HG02759 (cell line): Measurements from ENCODE around the gene SFRP2.
A peak's percentile ranks its signal among the peaks of the same experiment; 100 is the strongest.

Experiments
- ATAC-seq: cut with Tn5 transposase; IDR thresholded peaks from one replicate; pipeline ENCODE4 v1.9.1; 2021; ENCODE audit warnings: mild to moderate bottlenecking, moderate library complexity; ENCODE audit not compliant: unreplicated experiment

Gene SFRP2

DNA sequence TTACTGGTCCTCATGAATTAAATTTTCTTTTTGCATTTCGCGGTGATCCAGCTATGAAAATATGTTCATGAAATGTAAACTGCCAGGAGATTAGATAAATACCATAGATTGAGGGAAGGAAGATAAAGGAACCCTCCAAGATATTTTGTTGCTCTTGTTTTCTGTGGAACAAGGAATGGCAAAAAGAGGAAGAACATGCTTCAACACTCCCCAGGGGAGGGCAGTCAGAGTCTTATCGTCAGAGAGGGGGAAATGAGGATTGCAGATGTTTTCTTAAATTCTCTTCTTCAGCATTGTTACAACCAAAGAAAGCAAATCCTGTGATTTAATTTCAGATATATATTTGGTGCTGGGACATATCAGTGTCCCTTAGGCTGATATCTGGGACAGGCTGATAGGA, 9.5 kb upstream of the SFRP2 start:
- ATAC-seq: no peak

DNA sequence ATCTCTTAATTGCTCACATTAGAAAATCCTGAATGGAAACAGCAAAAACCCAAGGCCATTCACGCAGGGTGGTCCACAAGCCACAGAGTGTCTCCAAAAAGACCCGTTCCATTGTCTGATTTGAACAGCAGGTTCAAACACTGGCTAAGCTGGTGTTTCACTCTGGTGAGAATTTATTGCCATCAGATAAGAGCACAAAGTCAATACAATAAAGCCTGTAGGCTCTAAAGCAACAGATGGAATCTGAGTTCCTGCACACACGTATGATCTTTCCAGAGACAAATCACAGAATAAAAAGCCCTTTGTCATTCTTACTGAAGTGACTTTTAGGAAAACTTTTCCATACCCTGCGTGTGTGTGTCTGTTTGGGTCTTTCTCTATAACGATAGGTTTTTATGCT, 5.1 kb upstream of the SFRP2 start:
- no peak for ATAC-seq

DNA sequence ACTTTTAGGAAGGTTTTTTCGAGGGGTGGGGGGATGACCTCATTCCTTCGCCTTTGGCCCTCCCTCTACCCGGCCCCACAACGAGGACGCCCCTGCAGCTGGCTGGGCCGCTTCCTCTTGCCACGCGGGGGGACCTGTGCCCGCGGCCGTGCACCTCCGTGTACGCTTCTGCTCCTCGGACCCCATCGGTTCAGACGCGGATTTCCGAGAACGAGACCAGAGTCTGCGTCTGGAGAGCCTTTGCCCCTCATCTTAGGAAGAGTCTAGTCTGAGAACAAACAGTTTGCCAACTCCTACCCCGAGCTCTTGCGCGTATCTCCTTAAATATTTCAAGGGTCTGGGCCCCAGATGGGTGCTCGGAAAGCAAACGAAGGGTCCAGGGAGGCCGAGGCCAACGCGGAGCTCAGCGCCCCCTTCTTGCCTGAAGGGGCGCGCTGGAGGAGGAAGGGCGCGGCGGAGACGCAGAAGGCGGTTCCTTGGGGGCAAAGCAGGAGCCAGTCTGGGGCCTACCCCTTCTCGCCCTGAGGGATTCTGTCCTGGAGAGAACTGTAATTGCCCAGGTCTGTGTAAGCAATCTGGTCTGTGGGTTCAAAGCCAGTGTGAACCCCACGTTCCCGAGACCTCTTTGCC, 3.9 kb upstream of the SFRP2 start:
- ATAC-seq: no peak

DNA sequence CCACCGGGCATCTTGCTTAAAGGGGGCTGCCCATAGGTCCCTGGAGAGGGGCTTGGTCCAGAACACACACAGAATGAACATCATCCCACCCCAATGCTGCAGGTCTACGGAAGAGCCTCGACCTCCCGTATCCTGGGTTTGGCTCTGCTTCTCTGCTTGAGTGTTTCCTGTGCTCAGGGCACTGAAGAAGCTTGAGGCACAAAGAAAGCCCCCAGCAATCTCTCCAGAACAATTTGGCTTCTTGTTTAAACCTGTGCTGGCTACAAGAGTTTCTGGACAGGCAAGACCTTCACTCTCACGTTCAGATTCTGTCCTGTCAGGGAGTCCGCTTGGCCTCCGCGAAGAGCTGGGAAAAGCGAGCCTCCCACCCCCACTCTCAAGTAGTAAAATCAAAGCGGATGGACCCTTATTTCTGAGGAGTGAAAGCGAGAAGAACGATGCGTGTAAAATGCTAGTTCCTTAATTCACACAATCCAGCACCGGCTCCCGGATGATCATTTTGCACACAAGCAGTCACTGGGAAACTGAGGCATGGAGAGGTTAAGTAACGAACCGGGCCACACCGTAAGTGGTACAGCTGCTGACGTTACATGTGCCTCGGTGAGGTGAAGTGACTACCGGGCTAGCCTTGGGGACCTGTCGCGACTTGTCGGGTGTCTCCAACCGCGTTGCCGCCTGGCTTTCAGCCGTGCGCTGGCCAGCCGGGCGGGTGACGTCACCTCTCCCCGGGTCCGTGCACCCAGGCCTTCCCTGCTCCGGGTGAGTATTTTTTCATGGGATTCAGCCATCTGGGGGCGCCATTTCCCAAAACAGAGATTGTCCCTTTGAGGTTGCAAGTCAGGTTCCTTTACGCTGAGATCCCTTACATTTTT, 3.1 kb upstream of the SFRP2 start:
- no peak for ATAC-seq

DNA sequence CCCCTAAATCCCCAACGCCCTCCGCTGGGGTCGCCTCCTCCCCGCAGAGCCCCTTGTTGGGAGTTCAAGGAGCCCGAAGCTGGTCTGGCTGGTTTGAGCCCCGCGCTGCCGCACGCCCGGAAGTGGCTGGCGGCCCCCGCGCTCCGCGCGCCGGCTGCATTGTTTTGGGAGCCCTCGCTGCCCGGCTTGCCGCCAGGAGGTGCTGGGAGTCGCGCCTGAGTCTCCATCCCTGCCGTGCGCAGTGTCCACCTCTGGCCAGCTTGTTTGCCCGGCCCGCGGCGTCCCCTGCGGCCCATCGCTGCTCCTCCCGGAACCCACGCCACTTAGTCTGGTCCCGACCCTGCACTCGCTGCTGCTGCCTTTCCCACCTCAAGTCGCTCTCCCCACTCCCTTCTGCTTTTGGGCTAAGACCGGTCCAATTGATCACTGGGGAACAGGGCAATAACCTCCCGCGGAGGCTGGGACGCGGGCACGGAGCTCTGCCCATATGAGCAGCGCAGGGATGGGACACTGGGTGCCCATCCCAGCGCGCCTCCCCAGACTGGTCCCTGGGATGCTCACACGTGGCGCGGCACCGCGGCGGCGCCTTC, 2.2 kb upstream of the SFRP2 start:
- peak; percentile 51 for ATAC-seq

DNA sequence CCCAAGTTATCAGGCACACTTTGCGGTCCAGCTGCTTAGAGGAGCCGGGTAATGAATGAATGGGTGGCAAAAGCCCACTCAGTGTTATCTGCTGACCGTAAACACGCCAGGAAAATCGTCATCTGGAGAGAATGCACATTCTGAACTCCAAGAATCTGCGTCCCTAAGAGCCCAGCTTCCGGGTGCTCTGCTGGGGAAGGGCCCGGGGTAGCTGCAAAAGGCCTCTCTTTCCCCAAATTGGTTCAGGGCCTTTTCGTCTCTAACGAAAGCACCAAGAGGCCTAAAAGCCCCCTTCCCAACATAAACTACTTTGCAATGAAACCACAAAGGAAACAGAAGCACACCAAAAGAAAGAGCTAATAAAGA, 1.6 kb upstream of the SFRP2 start:
- ATAC-seq: no peak

DNA sequence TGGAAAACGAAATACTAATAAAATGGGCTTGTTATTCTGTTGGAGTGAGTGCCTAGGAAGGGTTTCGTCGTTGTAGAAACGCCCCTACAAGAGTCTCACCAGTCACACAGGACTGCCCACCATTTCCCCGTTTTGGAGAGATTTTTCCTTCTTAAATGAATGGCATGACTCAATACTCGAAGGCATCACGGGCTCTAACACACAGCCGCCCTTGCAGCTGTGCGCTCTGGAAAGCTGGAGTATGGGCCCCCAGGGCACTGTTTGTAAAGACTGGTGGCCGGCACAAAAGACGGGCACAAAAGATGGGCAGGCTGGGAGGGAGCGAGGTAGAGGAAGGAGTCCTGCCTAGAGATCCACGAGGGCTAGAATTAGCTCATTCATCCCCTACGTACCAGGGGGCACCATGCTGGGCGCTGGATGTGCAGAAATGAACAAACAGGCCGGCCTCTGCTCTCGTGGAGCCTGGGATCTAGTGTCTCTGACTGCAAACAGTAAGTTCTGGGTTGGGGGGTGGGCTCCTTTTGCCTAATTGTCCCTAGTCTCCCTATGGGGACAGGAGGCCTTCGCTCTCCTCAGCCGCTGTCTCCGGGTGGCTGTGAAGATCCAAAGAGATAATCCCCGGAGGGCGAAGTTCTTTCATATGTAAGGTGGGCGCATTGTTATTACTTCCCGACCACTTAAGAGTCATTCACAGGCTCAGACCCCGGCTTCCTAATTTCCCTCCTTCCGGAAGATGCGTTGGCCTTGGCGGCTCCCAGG, 1.0 kb upstream of the SFRP2 start:
- ATAC-seq: no peak

DNA sequence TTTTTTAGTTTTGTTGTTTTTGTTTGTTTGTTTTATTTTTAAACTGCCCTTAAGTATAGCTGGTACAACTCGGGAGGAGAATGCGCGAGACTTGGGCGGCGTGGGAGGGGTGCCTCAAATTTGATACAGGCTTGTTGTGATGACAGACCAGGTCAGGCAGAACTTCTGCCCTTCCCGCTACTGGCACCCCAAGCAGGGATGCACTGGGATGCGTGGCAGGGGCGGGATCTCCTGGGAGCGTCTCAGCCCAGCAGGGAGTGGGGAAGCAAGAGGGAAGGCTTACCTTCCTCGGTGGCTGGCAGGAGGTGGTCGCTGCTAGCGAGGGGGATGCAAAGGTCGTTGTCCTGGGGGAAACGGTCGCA, 851 bp downstream of the SFRP2 start:
- ATAC-seq: no peak

DNA sequence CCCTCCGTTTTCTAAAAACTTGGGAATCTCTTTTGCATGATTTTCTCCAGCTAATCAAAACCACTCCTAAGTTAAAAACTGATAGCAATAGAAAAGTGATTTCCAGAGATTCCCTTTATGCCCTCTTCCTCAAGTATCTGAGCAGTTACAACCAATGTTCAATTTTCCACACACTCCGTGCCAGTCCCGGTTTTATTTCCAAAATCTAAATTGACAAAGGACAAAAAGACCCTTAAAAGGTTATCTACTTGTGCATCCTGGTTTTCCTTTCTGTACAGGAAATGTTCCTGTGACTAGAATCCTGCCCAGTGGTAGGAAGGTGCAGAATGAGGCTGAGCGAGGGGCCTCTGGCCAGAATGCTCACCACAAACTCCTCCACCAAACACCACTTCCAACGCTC, 1.3 kb downstream of the SFRP2 start:
- ATAC-seq: no peak

DNA sequence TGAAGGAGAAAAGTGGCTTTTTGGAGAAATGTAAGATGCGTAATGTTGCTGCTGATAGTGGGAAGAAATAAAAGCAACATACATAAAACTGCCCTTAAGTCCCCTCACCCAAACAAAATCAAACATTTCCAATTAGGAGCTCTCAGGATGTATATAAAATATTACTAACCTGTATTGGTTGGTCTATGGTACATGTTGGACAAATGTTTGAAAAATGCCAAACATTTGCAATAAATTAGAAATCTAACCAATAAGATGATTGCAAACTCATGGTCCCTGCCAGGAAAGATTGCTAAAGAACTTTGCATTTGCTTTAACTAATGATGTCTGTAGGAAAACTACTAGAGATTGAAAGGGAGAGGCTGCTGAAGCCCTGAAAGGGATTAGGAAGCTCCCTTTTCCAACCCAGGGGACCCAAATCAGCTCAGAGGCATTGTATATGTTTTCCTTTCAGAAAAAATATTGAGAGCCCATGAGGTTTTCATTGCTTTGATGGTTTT, 1.8 kb downstream of the SFRP2 start:
- no peak for ATAC-seq

DNA sequence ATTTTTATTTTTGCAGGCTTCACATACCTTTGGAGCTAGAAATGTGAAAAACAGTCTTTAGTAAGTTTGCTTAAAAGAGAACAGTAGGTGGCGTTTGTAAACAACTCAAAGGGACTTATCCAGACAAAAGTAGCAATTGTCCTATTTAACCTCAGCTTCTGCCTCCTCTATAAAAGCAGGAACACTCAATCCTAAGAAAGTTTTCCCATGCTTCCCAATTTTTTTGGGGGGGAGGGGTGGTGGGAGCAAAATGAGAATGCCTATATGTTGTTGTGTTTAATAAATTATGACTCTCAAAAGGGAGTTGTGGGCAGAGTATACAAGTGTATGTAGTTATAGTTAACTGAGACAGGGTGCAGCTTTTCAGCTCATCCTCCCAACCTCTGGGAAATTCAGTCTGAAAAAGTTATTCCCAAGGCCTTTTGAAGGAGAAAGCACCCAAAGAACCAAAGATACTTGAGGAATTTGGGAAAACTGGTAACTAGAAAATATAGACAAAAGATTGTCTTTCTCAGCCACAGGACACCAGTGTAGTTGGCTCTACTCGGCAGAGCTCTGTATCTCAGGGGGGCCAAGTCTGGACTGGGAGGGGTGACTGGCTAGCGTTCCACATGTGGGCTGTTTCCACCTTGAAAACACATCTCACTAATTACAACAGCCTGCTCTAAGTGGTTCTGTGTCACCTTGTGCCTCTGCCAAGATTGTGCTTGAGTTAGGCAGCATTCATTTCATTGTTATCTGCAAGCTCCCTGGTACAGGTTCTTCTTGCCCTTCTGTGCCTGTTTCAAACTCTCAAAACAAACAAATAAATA, 2.8 kb downstream of the SFRP2 start:
- no peak for ATAC-seq

DNA sequence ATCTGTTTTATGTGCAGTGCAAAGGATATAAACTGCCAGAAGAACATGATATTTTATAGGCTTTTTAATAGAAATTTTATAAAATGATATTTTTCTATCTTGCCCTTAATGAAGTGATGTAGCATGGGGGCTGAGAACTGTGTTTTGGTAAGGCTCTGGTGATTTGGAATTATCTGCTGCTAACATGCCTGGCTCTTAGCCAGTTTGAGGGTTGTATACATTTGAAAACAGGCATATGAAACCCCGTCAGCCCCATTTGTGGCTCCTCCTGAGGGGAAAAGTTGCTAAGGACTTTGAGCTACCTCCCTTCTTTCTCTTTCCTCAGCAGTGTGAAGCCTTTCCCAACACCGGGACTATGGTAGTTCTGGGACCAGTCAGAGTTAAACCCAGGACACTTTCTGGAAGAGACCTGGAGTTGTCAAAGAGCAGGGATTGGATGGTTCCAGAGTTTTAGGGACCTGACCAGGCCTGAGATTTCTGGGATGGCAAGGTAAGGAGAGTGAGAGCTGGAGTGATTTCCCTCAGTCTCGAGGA, 4.7 kb downstream of the SFRP2 start:
- no peak for ATAC-seq

DNA sequence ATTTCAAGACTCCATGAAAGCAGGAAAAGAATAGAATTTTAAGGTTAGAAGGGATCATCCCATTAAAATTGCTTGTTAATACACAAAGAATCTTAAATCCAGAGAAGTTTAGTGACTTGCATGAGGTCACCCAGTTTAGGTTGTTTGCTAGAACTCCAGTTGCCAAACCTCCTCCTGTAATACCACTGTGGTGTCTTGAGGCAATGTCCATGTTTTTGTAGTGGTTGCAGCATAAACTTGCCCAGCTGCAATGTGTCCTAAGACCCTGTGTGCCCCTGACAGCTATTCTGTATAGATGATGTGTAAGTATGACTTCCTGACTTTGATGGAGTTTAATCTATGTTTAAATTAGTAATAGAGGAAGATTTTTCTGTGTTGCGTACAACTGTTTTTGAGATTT, 6.3 kb downstream of the SFRP2 start:
- no peak for ATAC-seq

DNA sequence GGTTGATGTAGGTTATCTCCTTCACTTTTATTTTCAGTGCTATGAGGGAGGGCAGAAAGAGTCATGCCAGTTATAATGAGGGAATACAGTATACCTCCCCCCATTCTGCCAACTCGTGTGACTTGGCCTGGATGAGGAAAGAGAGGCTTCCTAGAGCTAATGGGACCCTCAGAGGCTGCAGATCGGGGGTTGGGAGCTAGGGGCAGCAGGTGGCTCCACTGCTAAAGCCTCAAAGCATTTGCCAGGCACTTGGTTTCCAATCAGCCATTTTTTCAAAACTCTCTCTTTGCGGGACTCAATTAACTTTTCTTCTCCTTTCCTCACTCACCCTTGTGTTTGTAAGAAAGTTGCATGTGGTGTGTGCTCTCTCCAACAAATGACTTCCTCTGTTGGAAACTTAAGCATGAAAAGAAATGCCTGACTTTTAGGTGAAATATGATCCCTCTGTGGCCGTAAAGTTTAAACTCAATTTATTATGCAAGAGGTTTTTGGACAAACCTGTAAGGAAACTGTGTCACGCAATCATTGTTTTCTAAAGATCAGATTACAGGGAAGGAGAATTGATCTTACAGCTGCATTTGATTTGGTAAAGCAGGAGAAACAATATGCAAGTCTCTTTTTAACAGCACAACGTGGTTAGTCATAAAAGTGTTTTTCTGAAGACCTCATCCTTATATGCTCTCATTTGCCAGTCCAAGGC, 7.0 kb downstream of the SFRP2 start:
- ATAC-seq: no peak

DNA sequence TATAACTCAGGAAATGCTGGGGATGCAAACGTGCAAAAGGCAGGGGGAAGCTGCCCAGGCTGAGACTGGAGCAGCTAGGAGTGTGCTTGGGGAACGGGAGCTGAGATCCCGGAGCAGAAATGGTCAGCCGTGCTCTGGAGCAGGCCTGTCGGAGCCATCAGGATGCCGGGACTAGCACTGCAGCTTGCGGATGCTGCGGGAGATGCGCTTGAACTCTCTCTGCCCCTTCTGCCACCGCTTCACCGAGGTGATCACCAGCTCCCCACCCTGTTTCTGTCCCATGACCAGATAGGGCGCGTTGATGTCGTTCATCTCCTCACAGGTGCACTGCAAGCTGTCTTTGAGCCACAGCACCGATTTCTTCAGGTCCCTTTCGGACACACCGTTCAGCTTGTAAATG, 7.6 kb downstream of the SFRP2 start:
- ATAC-seq: no peak

DNA sequence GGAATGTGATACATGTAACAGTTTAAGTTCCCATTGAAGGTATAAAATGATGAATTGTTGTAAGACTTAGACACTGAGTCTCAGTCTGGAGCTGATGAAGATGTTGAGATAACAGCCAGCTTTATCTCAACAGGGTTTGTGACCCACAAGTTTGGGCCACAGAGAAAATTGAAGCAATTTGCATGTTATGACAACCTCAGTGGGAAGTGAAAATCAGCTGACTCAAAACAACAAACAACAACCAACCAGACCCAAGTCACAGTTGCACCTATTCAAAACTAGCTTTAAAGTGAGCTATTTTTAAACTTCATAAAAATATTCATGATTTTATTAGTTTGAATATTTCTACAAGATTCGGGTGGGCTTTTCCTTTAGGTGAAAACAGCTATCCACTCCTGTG, 8.0 kb downstream of the SFRP2 start:
- ATAC-seq: peak; percentile 69

DNA sequence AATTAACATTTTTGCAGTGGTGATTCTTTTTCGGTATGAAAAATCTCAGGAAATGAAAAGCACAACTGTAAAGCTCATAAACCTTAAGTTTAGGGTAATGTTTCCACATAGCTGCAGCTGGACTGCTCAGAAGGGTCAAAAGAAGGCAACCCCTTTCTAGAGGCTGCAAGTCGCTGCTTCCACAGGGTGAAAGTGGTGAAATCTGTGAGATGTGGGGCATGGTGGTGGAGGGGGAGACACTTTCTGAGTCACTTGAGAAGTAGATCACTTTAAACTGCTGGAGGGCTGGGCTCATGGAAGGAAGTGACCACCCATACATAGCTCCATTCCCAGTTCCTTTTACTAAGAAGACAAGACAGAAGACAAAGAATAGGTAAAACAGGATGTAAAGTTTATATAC, 8.7 kb downstream of the SFRP2 start:
- ATAC-seq: no peak

DNA sequence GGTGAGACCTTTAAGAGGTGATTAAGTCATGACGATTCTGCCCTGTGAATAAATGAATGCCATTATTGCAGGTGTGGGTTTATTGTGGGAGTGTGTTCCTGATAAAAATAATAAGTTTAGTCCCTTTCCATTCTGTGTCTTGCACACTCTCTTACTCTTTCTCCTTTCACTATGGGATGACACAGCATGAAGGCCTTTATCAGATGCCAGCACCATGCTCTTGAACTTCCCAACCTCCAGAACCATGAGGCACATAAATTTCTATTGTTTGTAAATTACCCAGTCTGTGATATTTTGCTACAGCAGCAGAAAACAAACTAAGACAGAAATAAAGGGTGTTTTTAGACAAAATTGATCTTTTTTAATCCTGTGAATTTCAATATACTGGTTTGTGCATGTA, 10.5 kb downstream of the SFRP2 start:
- ATAC-seq: no peak

DNA sequence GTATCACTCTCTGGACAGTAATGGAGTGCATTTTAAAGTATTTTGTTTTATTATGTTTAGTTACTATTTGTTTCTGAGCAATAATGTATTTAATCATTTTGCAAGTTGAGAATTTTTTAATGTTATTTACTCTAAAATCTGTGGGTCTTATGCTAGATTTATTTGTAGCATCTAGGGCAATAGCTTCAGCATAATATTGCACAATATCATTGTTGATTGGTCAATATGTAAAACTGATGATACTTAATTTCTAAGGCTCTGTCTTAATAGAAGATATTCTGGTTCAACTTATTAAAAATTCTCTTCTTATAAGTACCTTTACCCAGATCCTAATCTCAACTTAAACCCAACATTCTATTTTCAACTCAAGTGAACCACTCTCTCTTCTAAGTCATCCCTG, 11.5 kb downstream of the SFRP2 start:
- ATAC-seq: no peak

DNA sequence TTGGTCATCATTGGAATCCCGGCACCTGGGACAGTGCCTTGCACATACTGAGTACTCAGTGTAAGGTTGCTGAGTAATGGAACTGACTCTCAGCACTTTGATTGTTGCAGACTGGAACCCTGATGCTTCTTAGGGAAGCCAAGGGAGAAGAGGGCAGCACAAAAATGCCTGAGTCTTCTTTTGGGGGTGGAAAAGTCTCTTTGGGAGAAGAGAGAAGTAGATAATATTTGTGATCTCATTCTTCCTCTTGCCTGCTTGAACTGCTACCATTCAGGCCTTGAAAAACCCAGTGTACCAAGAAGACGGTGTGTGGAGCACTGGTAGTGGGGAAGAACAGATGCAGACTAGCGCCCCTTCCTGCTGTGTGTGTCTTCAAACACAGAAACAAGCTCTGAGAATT, 12.3 kb downstream of the SFRP2 start:
- ATAC-seq: no peak
